ENCODE measurements around the gene PARP8.

GRCh38 chr5:50767588-50767987 is 101.2 kb downstream of the PARP8 start:
- TF ChIP-seq RNF2 (IDR thresholded peaks at IDR 0.05) = no peak
- no peak for TF ChIP-seq ZBTB8A (IDR thresholded peaks at IDR 0.05; ENCODE audit: partially characterized antibody)
- no peak for TF ChIP-seq POLR2AphosphoS5 (IDR thresholded peaks at IDR 0.05; ENCODE audit: control insufficient read depth, insufficient read depth, low read depth, low read length)
- no peak for TF ChIP-seq POLR2A (conservative IDR thresholded peaks at IDR 0.05)
- no peak for TF ChIP-seq LEF1 (IDR thresholded peaks at IDR 0.05)
- no peak for TF ChIP-seq MAZ (CRISPR knock-in tag; conservative IDR thresholded peaks at IDR 0.05 in 1 of 2, IDR thresholded peaks at IDR 0.05 in 1 of 2)
- no peak for TF ChIP-seq EZH2 (IDR thresholded peaks at IDR 0.05; ENCODE audit: borderline replicate concordance, low read depth, low read length)
- TF ChIP-seq BHLHE40 (IDR thresholded peaks at IDR 0.05; ENCODE audit: low read length) = no peak
- no peak for TF ChIP-seq ZFX (CRISPR knock-in tag; IDR thresholded peaks at IDR 0.05)
- no peak for TF ChIP-seq GABPB1 (CRISPR knock-in tag; IDR thresholded peaks at IDR 0.05)
